HEK293T (cell line): ENCODE results near the gene BAZ2A.
"Not testable (repeated sequence)": the region's sequence is repeated elsewhere in the genome, so short reads cannot be mapped to it uniquely, and the experiment has no call there.

ENCODE experiments used
- CTCF ChIA-PET: fragments of 350-600 bp; formaldehyde crosslinking; extraction: SDS; loops from one replicate; lab custom pipeline; 2021; ENCODE audit warnings: antibody characterized with exemption, inconsistent platforms; lab: Yijun Ruan, JAX
- POLR2A ChIA-PET: fragments of 350-600 bp; formaldehyde crosslinking; extraction: SDS; loops from one replicate; lab custom pipeline; 2020; ENCODE audit warnings: antibody characterized with exemption, inconsistent platforms; lab: Yijun Ruan, JAX
- DNase-seq: peaks from one replicate; pipeline ENCODE4 v3.0.0; 2012; ENCODE audit warnings: mixed read lengths; ENCODE audit errors: extremely low spot score
- ARNT ChIP-seq: fragments of 450-650 bp; IDR thresholded peaks from 2 replicates; pipeline ENCODE4 v1.6.1; 2017; ENCODE audit warnings: mild to moderate bottlenecking
- BHLHE40 ChIP-seq: fragments of 450-650 bp; IDR thresholded peaks from 2 replicates; pipeline ENCODE4 v1.6.1; 2016; ENCODE audit warnings: mild to moderate bottlenecking, moderate library complexity, borderline replicate concordance
- CTBP1 ChIP-seq: fragments of 450-650 bp; IDR thresholded peaks from 2 replicates; pipeline ENCODE4 v1.6.1; 2016; ENCODE audit warnings: borderline replicate concordance
- ELF4 ChIP-seq: fragments of 450-650 bp; IDR thresholded peaks from 2 replicates; pipeline ENCODE4 v1.6.1; 2017; ENCODE audit warnings: antibody characterized with exemption
- FOXA1 ChIP-seq: fragments of 450-650 bp; IDR thresholded peaks from 2 replicates; pipeline ENCODE4 v1.6.1; 2016; ENCODE audit warnings: mild to moderate bottlenecking
- FOXK2 ChIP-seq: fragments of 450-650 bp; IDR thresholded peaks from 2 replicates; pipeline ENCODE4 v1.6.1; 2016; ENCODE audit warnings: mild to moderate bottlenecking
- FOXM1 ChIP-seq: fragments of 450-650 bp; IDR thresholded peaks from 2 replicates; pipeline ENCODE4 v1.6.1; 2017; ENCODE audit warnings: mild to moderate bottlenecking, borderline replicate concordance
- HDGF ChIP-seq: fragments of 450-650 bp; IDR thresholded peaks from 2 replicates; pipeline ENCODE4 v1.6.1; 2017; ENCODE audit warnings: antibody characterized with exemption, borderline replicate concordance
- L3MBTL2 ChIP-seq: fragments of 450-650 bp; conservative IDR thresholded peaks from 2 replicates; pipeline ENCODE4 v1.6.1; 2016; ENCODE audit warnings: mild to moderate bottlenecking
- LEF1 ChIP-seq: fragments of 450-650 bp; IDR thresholded peaks from 2 replicates; pipeline ENCODE4 v1.6.1; 2017; ENCODE audit warnings: mild to moderate bottlenecking, borderline replicate concordance
- NFRKB ChIP-seq: fragments of 450-650 bp; IDR thresholded peaks from 2 replicates; pipeline ENCODE4 v1.6.1; 2016; ENCODE audit warnings: mild to moderate bottlenecking, moderate library complexity
- PKNOX1 ChIP-seq: fragments of 450-650 bp; IDR thresholded peaks from 2 replicates; pipeline ENCODE4 v1.6.1; 2016
- SP1 ChIP-seq: fragments of 450-650 bp; IDR thresholded peaks from 2 replicates; pipeline ENCODE4 v1.6.1; 2017
- SUZ12 ChIP-seq: fragments of 450-650 bp; IDR thresholded peaks from 2 replicates; pipeline ENCODE4 v1.6.1; 2016; ENCODE audit warnings: mild to moderate bottlenecking
- TARDBP ChIP-seq: fragments of 450-650 bp; IDR thresholded peaks from 2 replicates; pipeline ENCODE4 v1.6.1; 2016
- ZNF384 ChIP-seq: fragments of 450-650 bp; IDR thresholded peaks from 2 replicates; pipeline ENCODE4 v1.6.1; 2016

Gene BAZ2A

GRCh38 chr12:56578983-56579546 is 51.1 kb downstream of the BAZ2A start:
- CTCF ChIA-PET: interaction anchor here (1.0 kb wide), 1 partner anchor 65 kb away, joined by 4 read pairs; no protein-coding TSS in a partner anchor
- TF ChIP-seq SUZ12: no peak
- no peak for TF ChIP-seq FOXK2
- no peak for TF ChIP-seq ELF4
- POLR2A ChIA-PET: no interaction called here
- no peak for DNase-seq

- POLR2A ChIA-PET, DNase-seq: not testable (repeated sequence)
- CTCF ChIA-PET: interaction anchor here (1.1 kb wide), 1 partner anchor 63 kb away, joined by 3 read pairs; no protein-coding TSS in a partner anchor
These were observed 52.9 kb downstream of the BAZ2A start for GRCh38 chr12:56577248-56577647.

GRCh38 chr12:56574210-56574609 is 55.9 kb downstream of the BAZ2A start:
- no peak for DNase-seq
- ChIA-PET POLR2A (interaction anchor here (1.0 kb wide), 1 partner anchor 53 kb away, joined by 4 read pairs; the partner anchor contains the start of gene RBMS2), CTCF (interaction anchor here (1.0 kb wide), 1 partner anchor 15 kb away, joined by 4 read pairs; no protein-coding TSS in a partner anchor)
- TF ChIP-seq CTBP1: no peak

- POLR2A ChIA-PET: no interaction called here
- DNase-seq: no peak
- TF ChIP-seq HDGF: no peak
- no peak for TF ChIP-seq TARDBP
- CTCF ChIA-PET: interaction anchor here (0.6 kb wide), 1 partner anchor 64 kb away, joined by 3 read pairs; no protein-coding TSS in a partner anchor
These were observed 57.8 kb downstream of the BAZ2A start for GRCh38 chr12:56572288-56572687.

- no peak for TF ChIP-seq L3MBTL2
- no peak for TF ChIP-seq HDGF
- no peak for TF ChIP-seq ZNF384
- TF ChIP-seq BHLHE40: no peak
- TF ChIP-seq SP1: no peak
- no peak for TF ChIP-seq SUZ12
- no peak for TF ChIP-seq ARNT
- TF ChIP-seq FOXM1: no peak
- no peak for DNase-seq
- ChIA-PET CTCF (no interaction called here), POLR2A (no interaction called here)
These were observed 59.0 kb downstream of the BAZ2A start for GRCh38 chr12:56571121-56571520.

GRCh38 chr12:56568146-56568545 is 62.0 kb downstream of the BAZ2A start:
- TF ChIP-seq ELF4 (no peak), BHLHE40 (no peak), HDGF (no peak), ARNT (no peak), CTBP1 (no peak)
- POLR2A ChIA-PET: no interaction called here
- CTCF ChIA-PET: no interaction called here
- DNase-seq: no peak

- ChIA-PET CTCF (no interaction called here), POLR2A (no interaction called here)
- TF ChIP-seq ZNF384 (no peak), CTBP1 (no peak), LEF1 (no peak), SUZ12 (no peak), TARDBP (no peak), FOXM1 (no peak)
- DNase-seq: no peak
These were observed 64.5 kb downstream of the BAZ2A start for GRCh38 chr12:56565510-56566101.

GRCh38 chr12:56551070-56551469 is 79.1 kb downstream of the BAZ2A start:
- POLR2A ChIA-PET: no interaction called here
- CTCF ChIA-PET: no interaction called here
- TF ChIP-seq SP1: no peak
- TF ChIP-seq FOXK2: no peak
- no peak for TF ChIP-seq TARDBP
- no peak for TF ChIP-seq L3MBTL2
- TF ChIP-seq NFRKB: no peak
- TF ChIP-seq FOXM1: no peak
- TF ChIP-seq CTBP1: no peak
- no peak for TF ChIP-seq ELF4
- no peak for TF ChIP-seq ARNT
- TF ChIP-seq LEF1: no peak
- no peak for TF ChIP-seq FOXA1
- TF ChIP-seq ZNF384: no peak
- TF ChIP-seq PKNOX1: no peak
- no peak for TF ChIP-seq BHLHE40
- TF ChIP-seq SUZ12: no peak
- no peak for TF ChIP-seq HDGF

GRCh38 chr12:56546680-56547079 is 83.4 kb downstream of the BAZ2A start:
- no peak for TF ChIP-seq FOXK2
- TF ChIP-seq SUZ12: no peak
- TF ChIP-seq PKNOX1: no peak
- TF ChIP-seq CTBP1: no peak
- TF ChIP-seq SP1: no peak
- no peak for TF ChIP-seq ELF4
- TF ChIP-seq NFRKB: no peak
- no peak for DNase-seq
- ChIA-PET CTCF (no interaction called here), POLR2A (no interaction called here)

More at GRCh38 chr12:56551070-56551469, 79.1 kb downstream of the BAZ2A start:
- no peak for DNase-seq
